HL-60 (cell line): Measurements from ENCODE around the gene VAV2.

Experiments
- CTCF ChIP-seq: IDR thresholded peaks from one replicate; pipeline ENCODE4 v1.5.1; 2011; ENCODE audit warnings: low read length, control low read depth, inconsistent platforms; ENCODE audit not compliant: insufficient read depth
- POLR2AphosphoS5 ChIP-seq: IDR thresholded peaks from 2 replicates; pipeline ENCODE4 v1.6.1; 2012; ENCODE audit warnings: low read depth
- REST ChIP-seq: IDR thresholded peaks from 2 replicates; pipeline ENCODE4 v1.6.1; 2012; ENCODE audit warnings: low read depth; ENCODE audit not compliant: insufficient replicate concordance
- SPI1 ChIP-seq: IDR thresholded peaks from 2 replicates; pipeline ENCODE4 v1.6.1; 2012; ENCODE audit warnings: low read depth, mild to moderate bottlenecking, borderline replicate concordance

GRCh38 chr9:133735415-133735775 lies 256.7 kb downstream of the VAV2 start:
- TF ChIP-seq CTCF (no peak), POLR2AphosphoS5 (no peak), REST (no peak), SPI1 (no peak)
